Epithelial cell of alveolus of lung (primary cell): ENCODE data around the gene ARHGAP30. TPM values are rescaled to one million over a fixed set of nuclear protein-coding genes. Genes with fewer than 3 reads are reported as not detected.

Source experiments
- total RNA-seq: library from RNA; depleted of rRNA; stranded (reverse); fragments of >200 nt; gene quantifications from 2 replicates; pipeline ENCODE4 v1.2.1, GENCODE V29; 2015

The ARHGAP30 gene, protein sequence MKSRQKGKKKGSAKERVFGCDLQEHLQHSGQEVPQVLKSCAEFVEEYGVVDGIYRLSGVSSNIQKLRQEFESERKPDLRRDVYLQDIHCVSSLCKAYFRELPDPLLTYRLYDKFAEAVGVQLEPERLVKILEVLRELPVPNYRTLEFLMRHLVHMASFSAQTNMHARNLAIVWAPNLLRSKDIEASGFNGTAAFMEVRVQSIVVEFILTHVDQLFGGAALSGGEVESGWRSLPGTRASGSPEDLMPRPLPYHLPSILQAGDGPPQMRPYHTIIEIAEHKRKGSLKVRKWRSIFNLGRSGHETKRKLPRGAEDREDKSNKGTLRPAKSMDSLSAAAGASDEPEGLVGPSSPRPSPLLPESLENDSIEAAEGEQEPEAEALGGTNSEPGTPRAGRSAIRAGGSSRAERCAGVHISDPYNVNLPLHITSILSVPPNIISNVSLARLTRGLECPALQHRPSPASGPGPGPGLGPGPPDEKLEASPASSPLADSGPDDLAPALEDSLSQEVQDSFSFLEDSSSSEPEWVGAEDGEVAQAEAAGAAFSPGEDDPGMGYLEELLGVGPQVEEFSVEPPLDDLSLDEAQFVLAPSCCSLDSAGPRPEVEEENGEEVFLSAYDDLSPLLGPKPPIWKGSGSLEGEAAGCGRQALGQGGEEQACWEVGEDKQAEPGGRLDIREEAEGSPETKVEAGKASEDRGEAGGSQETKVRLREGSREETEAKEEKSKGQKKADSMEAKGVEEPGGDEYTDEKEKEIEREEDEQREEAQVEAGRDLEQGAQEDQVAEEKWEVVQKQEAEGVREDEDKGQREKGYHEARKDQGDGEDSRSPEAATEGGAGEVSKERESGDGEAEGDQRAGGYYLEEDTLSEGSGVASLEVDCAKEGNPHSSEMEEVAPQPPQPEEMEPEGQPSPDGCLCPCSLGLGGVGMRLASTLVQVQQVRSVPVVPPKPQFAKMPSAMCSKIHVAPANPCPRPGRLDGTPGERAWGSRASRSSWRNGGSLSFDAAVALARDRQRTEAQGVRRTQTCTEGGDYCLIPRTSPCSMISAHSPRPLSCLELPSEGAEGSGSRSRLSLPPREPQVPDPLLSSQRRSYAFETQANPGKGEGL
- not detected in 2 replicates for total RNA-seq

DNA sequence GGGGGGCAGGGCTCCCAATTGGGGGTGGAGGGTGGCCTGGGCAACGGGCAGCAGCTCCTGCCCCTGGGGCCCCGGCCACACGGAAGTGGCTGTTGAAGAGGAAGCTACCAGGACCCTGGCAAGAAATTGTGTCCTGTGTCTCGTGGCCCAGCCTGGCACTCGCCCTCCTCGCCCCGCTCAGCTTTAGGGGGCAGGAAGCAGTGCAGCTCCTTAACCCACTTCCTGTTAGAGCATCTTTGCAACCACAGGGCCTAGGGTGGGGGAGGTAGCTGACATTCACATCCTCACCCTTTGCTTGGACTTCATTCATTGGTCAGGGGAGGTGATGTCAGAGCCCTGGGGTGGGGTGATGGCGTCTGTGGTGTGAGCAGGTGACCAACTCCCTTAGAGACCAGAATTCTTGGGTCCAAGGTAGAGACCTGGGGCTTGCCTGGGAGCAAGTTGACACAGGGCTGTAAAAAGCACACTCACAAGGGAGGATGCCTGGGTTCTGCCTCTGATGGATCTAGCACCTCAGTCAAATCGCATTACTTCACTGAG lies at the start of gene ARHGAP30:
Gene ARHGAP30, minus strand, starts transcription at position 161 of the 540 bp plus-strand sequence. CDS start 267 bp downstream, outside the sequence.

DNA sequence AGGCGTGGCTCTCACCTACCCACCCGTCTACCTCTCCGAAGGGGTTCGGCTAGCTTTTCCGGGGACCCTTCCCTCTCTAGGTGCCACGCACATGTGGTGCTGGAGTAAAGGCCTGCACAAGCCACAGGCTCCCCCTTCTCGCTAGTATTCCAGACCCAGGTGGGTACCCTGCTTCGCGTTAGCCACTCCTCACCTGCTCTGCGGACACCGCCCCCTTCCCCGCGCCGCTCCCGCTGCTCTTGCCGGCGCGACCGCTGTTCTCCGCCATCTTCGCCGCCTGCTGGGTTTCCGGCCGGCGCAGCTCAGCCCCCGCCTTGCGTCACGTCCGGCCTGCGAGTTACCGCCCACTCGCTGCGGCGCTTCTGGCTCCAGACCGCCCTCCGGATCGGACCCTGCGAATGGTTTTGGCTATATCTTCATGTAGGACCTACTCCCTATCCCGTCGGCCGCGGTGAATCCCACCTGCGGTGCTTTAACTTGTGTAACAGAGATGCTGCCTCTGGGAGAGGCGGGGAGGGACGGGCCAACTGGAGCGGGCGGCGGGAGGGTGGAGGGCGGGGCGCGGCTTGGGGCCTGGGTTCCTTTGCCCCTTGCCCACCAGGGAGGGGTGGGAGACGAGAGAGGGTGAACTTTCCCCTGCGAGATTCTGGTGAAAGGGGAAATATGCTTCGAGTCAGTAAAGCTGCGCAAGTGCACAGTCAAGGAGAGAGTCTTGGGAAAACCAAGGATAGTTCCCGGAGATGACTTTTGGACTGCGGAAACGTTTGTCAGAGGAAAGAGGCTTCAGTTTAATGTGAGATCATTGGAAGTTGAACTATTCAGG lies 48.3 kb upstream of the ARHGAP30 start, which contains the start of the genes NIT1 and PFDN2:
Gene NIT1, plus strand, starts transcription at position 347 of the 823 bp plus-strand sequence. Its CDS starts 72 bp downstream, at position 419.
Gene PFDN2, minus strand, starts transcription at position 279 of the 823 bp plus-strand sequence. Its CDS starts 11 bp downstream, at position 268.

DNA sequence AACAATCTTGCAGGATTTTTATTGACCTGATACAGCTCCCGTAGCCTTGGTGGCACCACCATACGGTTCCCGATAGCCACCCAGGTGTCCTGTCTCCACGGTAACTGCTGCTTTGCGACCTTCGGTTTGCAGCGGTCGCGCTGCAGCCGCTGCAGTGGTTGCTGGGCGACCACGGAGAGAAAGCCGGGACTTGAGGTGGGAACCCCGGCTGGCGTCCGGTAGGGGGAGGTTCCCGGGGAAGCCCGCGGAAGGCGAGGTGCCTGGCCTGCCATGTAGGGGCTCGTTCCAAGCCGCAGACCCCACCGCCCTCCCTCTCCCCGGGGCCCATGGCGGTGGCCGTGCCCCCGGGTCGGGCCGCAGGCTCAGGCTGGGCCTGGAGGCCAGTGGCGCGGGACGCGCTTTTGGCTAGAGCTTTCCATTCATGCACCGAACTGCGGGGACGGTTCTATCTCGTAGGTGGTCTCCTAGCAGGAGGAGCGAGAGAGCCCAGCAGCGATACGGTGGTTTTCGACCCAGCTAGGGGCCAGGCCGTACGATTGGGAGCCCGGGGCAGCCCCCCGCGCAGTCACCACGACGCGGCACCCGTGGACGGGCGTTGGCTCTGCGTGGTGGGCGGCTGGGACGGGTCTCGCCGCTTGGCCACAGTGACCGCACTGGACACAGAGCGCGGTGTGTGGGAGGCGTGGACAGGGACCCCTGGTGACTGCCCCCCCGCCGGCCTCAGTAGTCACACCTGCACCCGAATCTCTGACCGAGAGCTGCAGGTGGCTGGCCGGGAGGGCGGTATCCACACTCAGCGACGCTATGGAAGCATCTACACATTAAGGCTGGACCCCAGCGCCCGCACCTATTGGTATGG lies 28.7 kb upstream of the ARHGAP30 start, which contains the start of gene KLHDC9:
Gene KLHDC9, plus strand, starts transcription at position 152 of the 859 bp plus-strand sequence. Its CDS starts 175 bp downstream, at position 327.

DNA sequence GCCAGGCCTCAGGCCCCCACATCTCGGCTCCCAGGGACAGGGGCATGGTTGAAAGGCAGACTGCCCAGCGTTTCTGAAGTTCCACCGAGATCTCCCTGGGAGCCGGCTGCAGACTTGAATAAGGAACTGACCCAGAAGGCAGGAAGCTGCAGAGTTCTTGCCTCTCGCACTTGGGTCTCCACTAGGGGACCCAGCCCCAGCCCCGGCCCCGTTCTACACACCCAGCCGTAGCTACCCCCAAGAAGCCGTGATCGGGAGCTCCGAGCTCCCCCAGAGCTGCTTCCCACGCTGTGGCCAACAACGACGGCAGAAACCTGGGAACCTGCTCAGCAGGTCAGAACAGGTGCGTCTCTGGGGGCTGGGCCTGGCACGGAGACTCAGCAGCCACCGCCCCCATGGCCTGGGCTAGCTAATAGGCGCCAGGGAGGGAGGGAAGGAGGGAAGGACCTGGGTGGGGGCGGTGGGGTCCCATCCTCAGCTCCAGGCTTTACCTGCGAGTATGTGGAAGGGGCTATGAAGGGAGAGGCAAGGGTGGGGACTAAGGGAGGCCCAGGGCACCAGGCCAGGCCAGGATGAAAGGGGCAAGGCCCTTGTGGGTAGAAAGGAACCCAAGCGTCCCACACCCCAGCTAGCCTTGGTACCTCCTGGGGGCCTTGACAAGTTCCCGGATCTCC lies 19.7 kb upstream of the ARHGAP30 start, which contains the start of gene NECTIN4:
Gene NECTIN4, minus strand, starts transcription at position 308 of the 674 bp plus-strand sequence. Its CDS starts 262 bp downstream, at position 46.

DNA sequence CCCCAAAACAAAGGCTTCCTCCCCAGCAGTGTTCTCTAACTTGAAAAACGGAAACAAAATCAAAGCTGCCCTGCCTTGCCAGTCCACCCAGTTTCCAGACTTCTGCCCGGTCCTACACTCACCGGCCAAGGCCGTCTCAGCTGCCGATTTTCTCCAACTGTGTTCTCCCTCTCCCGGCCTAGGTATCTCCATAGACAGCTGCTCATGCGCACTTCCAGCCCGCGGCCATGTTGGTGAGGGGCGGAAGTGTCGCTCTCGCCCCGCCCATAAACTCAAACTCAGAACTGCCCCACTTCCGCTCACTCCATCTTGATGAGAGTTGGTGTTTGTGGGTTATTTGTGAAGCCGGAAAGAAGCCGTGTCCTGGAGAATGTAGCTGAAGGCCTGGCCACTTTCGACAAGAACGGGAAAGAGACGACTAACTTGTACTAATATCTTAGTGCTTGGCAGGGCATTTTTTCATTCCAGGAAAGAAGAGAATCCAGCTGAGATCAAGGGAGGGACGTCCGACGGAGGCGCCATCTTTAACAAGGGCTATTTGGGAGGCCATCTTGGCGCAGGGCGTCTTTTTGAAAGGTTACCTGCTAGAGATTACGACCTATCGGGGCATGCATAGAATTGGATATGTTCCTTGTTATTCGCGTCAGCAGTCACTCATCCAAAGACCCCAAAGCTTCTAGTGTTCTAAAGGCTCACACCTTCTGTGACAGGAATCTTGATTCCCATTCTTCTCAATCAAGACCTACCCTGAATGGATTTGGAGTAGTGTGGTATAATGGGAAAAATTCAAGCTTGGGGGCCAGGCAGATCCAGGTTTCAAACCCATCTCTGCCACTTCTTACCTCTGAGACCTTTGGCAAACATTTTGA lies 23.7 kb downstream of the ARHGAP30 start, which contains the start of gene USF1:
Gene USF1, minus strand, starts transcription at position 242 of the 869 bp plus-strand sequence. CDS start 2,702 bp downstream, outside the sequence.

DNA sequence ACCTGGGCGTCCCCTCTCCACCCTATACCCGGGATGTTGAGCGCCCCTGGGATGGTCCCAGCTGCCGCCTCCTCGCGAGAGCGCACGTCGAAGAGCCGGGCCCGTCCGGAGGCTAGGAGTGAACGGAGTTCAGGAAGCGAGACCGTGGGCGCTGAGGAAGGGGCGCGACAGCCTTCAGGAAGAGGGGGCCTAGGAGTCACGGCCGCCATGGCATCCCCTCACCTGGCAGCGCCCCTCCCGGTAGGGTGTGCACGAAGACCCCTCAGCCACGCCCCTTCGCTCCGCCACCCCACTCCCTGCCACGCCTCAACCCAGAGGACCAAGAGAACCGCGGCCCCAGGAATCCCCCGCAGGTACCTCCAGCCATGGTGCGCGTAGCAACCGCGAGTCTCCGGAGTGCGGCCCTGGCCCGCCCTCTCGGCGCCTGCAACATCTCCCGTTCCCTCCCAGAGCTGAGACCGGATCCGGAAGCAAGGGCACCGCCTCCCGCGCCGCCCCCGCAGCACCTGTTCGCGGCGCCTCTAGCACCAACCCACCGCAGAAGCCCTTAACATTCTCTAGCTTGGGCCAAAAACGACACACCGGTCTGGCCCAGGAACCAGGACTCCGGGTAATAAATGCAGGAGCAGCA lies 31.1 kb downstream of the ARHGAP30 start, which contains the start of gene TSTD1:
Gene TSTD1, minus strand, starts transcription at position 442 of the 631 bp plus-strand sequence. Its CDS starts 75 bp downstream, at position 367.

DNA sequence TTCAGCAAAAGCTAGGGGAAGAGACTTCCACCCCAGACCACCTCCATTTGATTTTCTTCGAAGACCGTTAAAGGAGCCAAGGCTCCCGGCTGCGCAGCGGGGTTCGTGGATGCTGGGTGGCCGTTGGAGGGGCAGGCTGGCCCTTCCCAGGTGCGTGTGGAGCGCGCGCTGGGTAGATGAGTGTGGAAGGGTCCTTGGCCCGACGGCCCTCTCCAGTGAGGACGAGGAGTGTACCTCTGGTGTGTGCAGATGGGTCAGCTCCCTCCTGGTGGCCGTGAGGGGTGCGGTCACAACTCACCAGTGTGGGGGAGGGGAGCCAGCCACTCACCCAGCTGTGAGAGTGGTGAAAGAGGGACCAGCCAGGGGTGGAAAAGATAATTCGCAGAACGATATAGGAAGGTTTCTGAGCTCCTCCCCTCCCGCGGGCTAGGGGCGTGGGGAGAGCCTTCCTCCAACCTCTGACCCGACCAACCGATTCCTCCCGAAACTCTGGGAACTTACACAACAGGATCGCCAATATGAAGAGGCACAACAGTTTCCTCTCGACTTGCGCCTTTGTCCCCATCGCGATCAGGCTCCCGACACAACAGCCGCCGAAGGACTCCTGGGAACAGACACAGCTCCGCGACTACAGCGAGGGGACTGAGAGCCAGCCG lies 49.1 kb downstream of the ARHGAP30 start, which contains the start of gene F11R:
Gene F11R, minus strand, starts transcription at position 644 of the 656 bp plus-strand sequence. Its CDS starts 79 bp downstream, at position 565.

Other genes with a start within 250 kb of the ARHGAP30 start
- gene CD244, start 207.0 kb downstream of the ARHGAP30 start, total RNA-seq = not detected in 2 replicates
- gene ITLN1, start 184.7 kb downstream of the ARHGAP30 start, total RNA-seq = not detected in 2 replicates
- not detected in 2 replicates for gene ITLN2, start 115.1 kb downstream of the ARHGAP30 start, total RNA-seq
- 7.0 and 19.7 TPM in 2 replicates for gene F11R, start 48.7 kb downstream of the ARHGAP30 start, total RNA-seq
- gene TSTD1, start 30.9 kb downstream of the ARHGAP30 start, total RNA-seq = 14.4 and 14.6 TPM in 2 replicates
- gene USF1, start 23.9 kb downstream of the ARHGAP30 start, total RNA-seq = 26.8 and 27.8 TPM in 2 replicates
- 0.65 and 0.72 TPM in 2 replicates for gene NECTIN4, start 19.7 kb upstream of the ARHGAP30 start, total RNA-seq
- 0.96 and 1.0 TPM in 2 replicates for gene KLHDC9, start 28.5 kb upstream of the ARHGAP30 start, total RNA-seq
- gene PFDN2, start 48.1 kb upstream of the ARHGAP30 start, total RNA-seq = 32.3 and 71.8 TPM in 2 replicates
- 35.5 and 44.5 TPM in 2 replicates for gene NIT1, start 48.2 kb upstream of the ARHGAP30 start, total RNA-seq
- 22.4 and 25.6 TPM in 2 replicates for gene DEDD, start 62.8 kb upstream of the ARHGAP30 start, total RNA-seq
- 52.1 and 70.3 TPM in 2 replicates for gene UFC1, start 84.1 kb upstream of the ARHGAP30 start, total RNA-seq
- gene USP21, start 89.6 kb upstream of the ARHGAP30 start, total RNA-seq = 12.3 and 24.3 TPM in 2 replicates
- 10.9 and 12.7 TPM in 2 replicates for gene PPOX, start 96.5 kb upstream of the ARHGAP30 start, total RNA-seq
- gene B4GALT3, start 107.6 kb upstream of the ARHGAP30 start, total RNA-seq = 30.5 and 33.3 TPM in 2 replicates
- gene ADAMTS4, start 129.2 kb upstream of the ARHGAP30 start, total RNA-seq = 7.4 and 11.0 TPM in 2 replicates
- gene NDUFS2, start 132.5 kb upstream of the ARHGAP30 start, total RNA-seq = 109 and 222 TPM in 2 replicates
- 0.26 and 6.1 TPM in 2 replicates for gene FCER1G, start 145.4 kb upstream of the ARHGAP30 start, total RNA-seq
- not detected in 2 replicates for gene APOA2, start 153.7 kb upstream of the ARHGAP30 start, total RNA-seq
- 12.1 and 12.7 TPM in 2 replicates for gene TOMM40L, start 156.2 kb upstream of the ARHGAP30 start, total RNA-seq
- not detected in 2 replicates for gene NR1I3, start 168.3 kb upstream of the ARHGAP30 start, total RNA-seq
- gene PCP4L1, start 188.9 kb upstream of the ARHGAP30 start, total RNA-seq = not detected in 2 replicates
- gene MPZ, start 240.1 kb upstream of the ARHGAP30 start, total RNA-seq = 1.4 and 2.1 TPM in 2 replicates
- 27.5 and 52.1 TPM in 2 replicates for gene SDHC, start 244.5 kb upstream of the ARHGAP30 start, total RNA-seq